K562 treated with DMSO at 1 percent for 24 hours (cell line): ENCODE measurements around the gene MITF. TPM values are rescaled to one million over a fixed set of nuclear protein-coding genes. Genes with fewer than 3 reads are reported as not detected.

Experiments
- total RNA-seq: library from RNA; unstranded; fragments of 300-600 nt; gene quantifications from 2 replicates; pipeline ENCODE4 v1.2.3, GENCODE V29; 2022; ENCODE audit warnings: low read depth; ENCODE audit not compliant: insufficient read depth

Gene MITF
- total RNA-seq, result 6.9 and 9.0 TPM in 2 replicates

GRCh38 chr3:69739204-69740102 lies at the start of gene MITF:
MITF (plus strand) TSS chr3:69739464; CDS start chr3:69739598, 134 bp downstream.

GRCh38 chr3:69999140-70000027 lies 260.1 kb downstream of the MITF start, which contains the start of gene SAMMSON:
SAMMSON (plus strand) TSS chr3:69999733.

